Upper lobe of left lung (tissue), 4 donors: Measurements from ENCODE around the gene EIF4EBP3.

Experiments used
- CTCF ChIP-seq, 6 experiments: fragments of 450-650 bp in 4 of 6; fragments of 200-600 bp in 2 of 6; sonication (generic) in 2 of 6; IDR thresholded peaks; one replicate each; pipeline ENCODE4 v1.5.1; 2016 to 2019; ENCODE audit warnings: antibody characterized with exemption in 6 of 6
- EP300 ChIP-seq, 4 donors: sonication (generic); formaldehyde crosslinking; IDR thresholded peaks; one replicate each; pipeline ENCODE4 v1.5.1; 2017; ENCODE audit warnings: antibody characterized with exemption in 4 of 4, control low read depth in 2 of 4
- POLR2A ChIP-seq, 4 donors: fragments of 450-650 bp; IDR thresholded peaks; one replicate each; pipeline ENCODE4 v1.5.1; 2016 to 2017; ENCODE audit warnings: antibody characterized with exemption in 4 of 4, mild to moderate bottlenecking in 2 of 4

DNA sequence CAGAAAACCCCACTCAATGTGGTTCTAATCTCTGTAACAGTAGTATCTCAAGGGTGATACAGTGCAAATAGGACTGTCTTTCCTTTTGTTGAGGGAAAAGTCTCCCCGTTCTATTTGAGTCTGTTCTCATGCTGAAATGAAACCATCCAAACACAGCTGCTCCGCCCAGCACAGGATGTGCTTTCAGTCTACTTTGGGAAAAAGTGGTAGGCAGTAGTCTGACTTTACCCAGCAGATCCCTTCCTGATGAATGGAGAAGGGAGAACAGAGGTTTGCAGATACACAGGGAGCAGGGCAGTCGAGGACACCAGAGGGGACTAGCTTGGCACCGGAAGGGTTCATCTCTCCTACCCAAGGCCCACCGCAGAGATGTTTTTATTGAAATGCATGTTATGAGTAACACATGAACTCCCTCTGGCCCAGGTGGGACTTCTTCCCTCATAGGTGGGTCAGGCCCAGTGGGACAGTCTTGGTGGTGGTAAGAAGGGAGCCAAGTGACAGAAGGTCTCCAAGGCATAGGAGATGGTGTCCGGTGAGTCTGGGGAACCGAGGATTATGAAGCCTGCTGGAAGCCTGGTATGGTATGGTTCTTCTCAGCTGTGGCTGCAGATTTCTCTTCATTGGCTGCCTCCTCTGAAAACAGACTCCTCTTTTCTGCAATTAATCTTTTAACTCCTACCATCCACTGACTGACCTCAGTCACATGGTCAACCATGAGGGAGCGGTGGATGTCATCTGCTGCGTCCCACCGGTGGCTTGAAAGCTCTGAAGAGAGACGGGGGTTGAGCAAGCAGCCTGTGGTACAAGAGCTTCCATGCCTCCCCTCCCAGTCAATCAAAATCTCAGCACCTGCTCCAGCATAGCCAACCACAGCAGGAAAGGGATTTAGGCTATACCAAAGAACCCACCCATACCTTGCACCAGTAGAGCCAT is 3.0 kb downstream of the EIF4EBP3 start:
- TF ChIP-seq POLR2A (IDR thresholded peaks at IDR 0.05) (no peak), CTCF (IDR thresholded peaks at IDR 0.05) (no peak), EP300 (IDR thresholded peaks at IDR 0.05) (no peak)
